Right lung (tissue), 5 donors: Measurements from ENCODE around the gene OR52K2. TPM values are rescaled to one million over a fixed set of nuclear protein-coding genes. Genes with fewer than 3 reads are reported as not detected.
"Not testable (repeated sequence)": the region's sequence is repeated elsewhere in the genome, so short reads cannot be mapped to it uniquely, and the experiment has no call there.

ENCODE experiments used
- DNase-seq, 2 donors: peaks; one replicate each; pipeline ENCODE4 v3.0.0-alpha.2; 2013
- polyA plus RNA-seq, 5 donors: library from polyadenylated mRNA; unstranded; fragments of 120-200 nt; gene quantifications; one replicate each; pipeline versions ENCODE4 v1.2.1 to v1.2.3, GENCODE V29; 2013; ENCODE audit warnings: inconsistent platforms in 1 of 5, low replicate concordance in 1 of 5; ENCODE audit not compliant: insufficient read length in 5 of 5, insufficient read depth in 1 of 5

Gene OR52K2
- polyA plus RNA-seq, 5 donors, result not detected

- no peak for DNase-seq
Measured at GRCh38 chr11:4480577-4481239, 31.6 kb downstream of the OR52K2 start.

- DNase-seq, result no peak
Measured at GRCh38 chr11:4481240-4481582, 32.1 kb downstream of the OR52K2 start.

- DNase-seq, result no peak
Measured at GRCh38 chr11:4482445-4482844, 33.4 kb downstream of the OR52K2 start, which contains the start of gene OR52K1. Gene OR52K1, plus strand, starts transcription at chr11:4482646. Its CDS starts 6,255 bp downstream, at chr11:4488901.

- no peak for DNase-seq
Measured at GRCh38 chr11:4484310-4484709, 35.2 kb downstream of the OR52K2 start.

- not testable (repeated sequence) for DNase-seq
Measured at GRCh38 chr11:4491405-4491804, 42.3 kb downstream of the OR52K2 start.

GRCh38 chr11:4491878-4492606 is 42.9 kb downstream of the OR52K2 start:
- DNase-seq, result no peak

- DNase-seq, result no peak
Measured at GRCh38 chr11:4493480-4493818, 44.4 kb downstream of the OR52K2 start.

GRCh38 chr11:4495487-4495886 is 46.4 kb downstream of the OR52K2 start:
- no peak for DNase-seq

GRCh38 chr11:4495986-4496385 is 46.9 kb downstream of the OR52K2 start:
- no peak for DNase-seq

- no peak for DNase-seq
Measured at GRCh38 chr11:4496557-4497248, 47.6 kb downstream of the OR52K2 start.

Other genes with a start within 250 kb of the OR52K2 start
- under 1 TPM in 1 of 5 donors, not detected in 4; 0.13 TPM for gene OR52B4, start 80.9 kb upstream of the OR52K2 start, polyA plus RNA-seq
- gene TRIM21, start 55.6 kb upstream of the OR52K2 start, polyA plus RNA-seq, result 10 to 100 TPM; 24.5 to 35.4 (median 27.9) TPM
- gene OR52K1, start 33.4 kb downstream of the OR52K2 start, polyA plus RNA-seq, result under 1 TPM; 0.17 to 0.43 (median 0.41) TPM
- not detected for gene OR52M1, start 95.9 kb downstream of the OR52K2 start, polyA plus RNA-seq
- under 1 TPM in 1 of 5 donors, not detected in 4; 0.06 TPM for gene OR52I2, start 132.4 kb downstream of the OR52K2 start, polyA plus RNA-seq
- under 1 TPM; 0.04 to 0.12 (median 0.10) TPM for gene OR52I1, start 144.7 kb downstream of the OR52K2 start, polyA plus RNA-seq
- 10 to 100 TPM; 15.9 to 22.1 (median 19.6) TPM for gene TRIM68, start 158.9 kb downstream of the OR52K2 start, polyA plus RNA-seq
- gene OR51D1, start 188.2 kb downstream of the OR52K2 start, polyA plus RNA-seq, result not detected
- gene OR51E1, start 194.7 kb downstream of the OR52K2 start, polyA plus RNA-seq, result under 1 TPM; 0.33 to 0.49 (median 0.36) TPM
- gene OR51E2, start 248.6 kb downstream of the OR52K2 start, polyA plus RNA-seq, result under 1 TPM; 0.09 to 0.28 (median 0.14) TPM